GM13976 (cell line): ENCODE data around the gene MAD1L1.

Source experiments
- DNase-seq: peaks from one replicate; pipeline ENCODE4 v3.0.0; 2012; ENCODE audit warnings: low spot score
- in situ Hi-C: fragments of 300-500 bp; cut with MboI; formaldehyde crosslinking; loops from one replicate; pipeline ENCODE4 v1.12.0; 2022; ENCODE audit warnings: low sequenced_read_pairs, mixed read lengths, inconsistent platforms; ENCODE audit not compliant: unreplicated experiment
- TF ChIP-seq, protein P1 (sequence below): IDR thresholded peaks from 2 replicates; pipeline ENCODE4 v1.5.1; 2012; ENCODE audit warnings: borderline replicate concordance, mild to moderate bottlenecking; ENCODE audit not compliant: insufficient read depth; ENCODE audit errors: extremely low read depth, missing control alignments, control extremely low read depth

The MAD1L1 gene

DNA sequence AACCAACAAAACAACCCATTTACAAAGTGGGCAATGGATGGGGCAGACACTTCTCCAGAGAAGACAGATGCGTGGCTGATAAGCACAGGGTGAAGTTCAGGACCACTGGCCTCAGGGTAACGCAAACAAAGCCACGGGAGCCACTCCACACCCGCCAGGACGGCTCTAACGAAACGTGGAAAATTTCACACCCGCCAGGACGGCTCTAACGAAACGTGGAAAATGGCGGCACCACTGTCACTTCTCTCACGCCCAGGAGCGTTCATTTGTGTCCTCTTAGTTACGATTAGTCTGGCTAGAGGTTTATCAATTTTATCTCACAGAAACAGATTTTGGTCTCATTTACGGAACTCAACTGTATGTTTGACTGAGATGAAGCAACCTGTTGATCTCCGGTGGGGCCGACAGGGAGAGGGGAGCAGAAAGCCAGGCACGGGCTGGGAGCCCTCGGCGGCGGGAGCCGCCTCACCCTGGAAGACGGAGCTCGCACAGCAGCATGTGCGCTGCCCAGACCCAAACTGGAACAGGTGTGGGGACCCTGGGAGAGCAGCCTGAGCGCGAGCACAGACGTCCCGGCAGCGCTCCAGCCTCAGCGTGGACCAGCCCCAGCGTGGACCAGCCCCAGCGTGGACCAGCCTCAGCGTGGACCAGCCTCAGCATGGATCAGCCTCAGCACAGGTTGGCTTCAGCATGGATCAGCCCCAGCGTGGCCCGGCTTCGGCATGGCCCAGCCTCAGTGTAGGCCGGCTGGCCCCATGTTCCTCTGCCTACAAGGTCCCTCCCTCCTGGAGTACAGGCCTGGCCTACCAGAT lies 243.5 kb downstream of the MAD1L1 start:
- DNase-seq, result no peak
- TF ChIP-seq, protein P1, sequence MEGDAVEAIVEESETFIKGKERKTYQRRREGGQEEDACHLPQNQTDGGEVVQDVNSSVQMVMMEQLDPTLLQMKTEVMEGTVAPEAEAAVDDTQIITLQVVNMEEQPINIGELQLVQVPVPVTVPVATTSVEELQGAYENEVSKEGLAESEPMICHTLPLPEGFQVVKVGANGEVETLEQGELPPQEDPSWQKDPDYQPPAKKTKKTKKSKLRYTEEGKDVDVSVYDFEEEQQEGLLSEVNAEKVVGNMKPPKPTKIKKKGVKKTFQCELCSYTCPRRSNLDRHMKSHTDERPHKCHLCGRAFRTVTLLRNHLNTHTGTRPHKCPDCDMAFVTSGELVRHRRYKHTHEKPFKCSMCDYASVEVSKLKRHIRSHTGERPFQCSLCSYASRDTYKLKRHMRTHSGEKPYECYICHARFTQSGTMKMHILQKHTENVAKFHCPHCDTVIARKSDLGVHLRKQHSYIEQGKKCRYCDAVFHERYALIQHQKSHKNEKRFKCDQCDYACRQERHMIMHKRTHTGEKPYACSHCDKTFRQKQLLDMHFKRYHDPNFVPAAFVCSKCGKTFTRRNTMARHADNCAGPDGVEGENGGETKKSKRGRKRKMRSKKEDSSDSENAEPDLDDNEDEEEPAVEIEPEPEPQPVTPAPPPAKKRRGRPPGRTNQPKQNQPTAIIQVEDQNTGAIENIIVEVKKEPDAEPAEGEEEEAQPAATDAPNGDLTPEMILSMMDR, result no peak
- in situ Hi-C loops, result no loop called here

DNA sequence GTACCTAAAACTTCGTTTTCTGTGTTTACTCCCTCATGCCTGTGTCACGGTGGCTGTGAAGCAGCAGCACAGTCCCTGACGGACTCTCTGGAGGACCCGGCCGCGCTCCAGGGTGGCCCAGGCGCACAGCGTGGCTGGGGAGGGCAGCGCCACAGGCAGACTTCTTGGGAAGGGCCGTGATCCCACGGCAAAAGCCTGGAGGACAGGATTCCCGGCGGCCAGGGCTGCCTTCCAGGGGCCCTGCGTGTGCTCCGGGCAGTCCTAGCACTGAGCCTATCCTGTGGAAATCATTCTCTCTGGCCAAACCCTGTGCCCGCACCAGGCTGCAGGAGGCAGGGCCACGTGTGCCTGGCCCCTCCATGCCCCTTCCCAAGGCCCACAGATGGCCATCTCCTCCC lies 244.2 kb downstream of the MAD1L1 start:
- in situ Hi-C loops, result no loop called here
- TF ChIP-seq, protein P1, result no peak
- DNase-seq, result no peak

DNA sequence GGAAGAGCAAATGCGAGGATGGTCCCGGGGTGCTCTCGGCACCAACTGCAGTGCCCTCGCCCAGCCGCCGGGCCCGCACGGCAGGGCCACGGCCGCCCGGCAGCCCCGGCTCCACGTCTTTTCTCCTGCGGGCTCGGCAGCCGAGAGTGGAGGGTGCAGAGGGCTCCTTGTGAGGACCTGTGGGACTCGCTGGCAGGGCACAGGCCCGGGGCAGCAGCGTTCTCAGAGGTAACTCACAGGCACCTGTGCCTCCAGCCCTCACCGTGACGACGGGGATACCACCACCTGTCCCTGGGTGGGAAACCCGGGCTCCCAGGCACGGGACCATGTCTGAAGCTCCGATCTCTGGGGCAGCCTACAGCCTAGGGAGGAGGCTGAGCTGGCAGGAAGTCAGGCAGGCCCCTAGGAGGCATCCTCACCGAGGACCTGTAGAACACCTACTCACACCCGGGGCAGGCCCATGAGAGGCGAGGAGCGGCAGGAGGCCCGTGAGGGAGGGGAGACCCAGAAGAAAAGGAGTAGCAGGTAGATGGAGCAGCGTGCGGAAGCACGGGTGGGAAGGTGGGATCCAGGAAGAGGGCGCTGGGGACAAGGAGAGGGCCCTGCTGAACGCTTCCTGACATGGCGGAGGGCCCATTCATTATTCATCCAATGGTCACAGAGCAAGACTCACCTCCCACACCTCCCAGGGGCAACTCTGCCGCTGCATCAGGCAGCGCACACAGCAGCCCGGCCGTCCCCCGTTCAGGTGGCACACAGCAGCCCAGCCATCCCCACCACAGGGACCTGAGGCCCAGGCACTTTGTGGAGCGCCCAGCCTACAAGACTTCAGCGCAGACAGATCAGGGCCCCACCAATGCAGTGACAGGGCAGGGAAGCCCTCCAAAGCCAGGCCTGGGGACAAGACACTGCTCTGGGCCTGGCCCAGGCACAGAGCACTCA lies 244.9 kb downstream of the MAD1L1 start:
- in situ Hi-C loops, result no loop called here
- TF ChIP-seq, protein P1, result no peak
- no peak for DNase-seq

DNA sequence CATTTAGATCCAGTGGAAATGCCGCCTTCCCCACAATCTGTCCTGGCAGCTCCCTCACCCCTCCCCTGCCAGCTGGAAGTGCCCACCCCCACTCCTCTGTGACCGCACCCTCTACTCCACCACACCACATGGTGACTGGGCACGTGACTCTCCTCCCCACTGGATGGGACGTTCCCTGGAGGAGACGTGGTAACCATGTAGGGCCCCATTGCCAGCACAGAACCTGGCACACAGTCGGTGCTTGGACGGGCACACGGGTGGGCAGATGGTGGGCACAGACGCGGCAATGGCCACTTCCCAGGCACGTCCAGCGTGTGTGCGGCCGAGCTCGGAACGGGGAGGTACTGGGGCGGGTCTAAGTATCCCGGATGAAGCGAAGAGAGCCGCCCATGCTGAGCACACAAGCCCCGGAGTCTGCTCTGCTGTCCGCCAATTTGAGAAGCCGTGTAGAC lies 245.6 kb downstream of the MAD1L1 start:
- in situ Hi-C loops, result no loop called here
- DNase-seq, result no peak

DNA sequence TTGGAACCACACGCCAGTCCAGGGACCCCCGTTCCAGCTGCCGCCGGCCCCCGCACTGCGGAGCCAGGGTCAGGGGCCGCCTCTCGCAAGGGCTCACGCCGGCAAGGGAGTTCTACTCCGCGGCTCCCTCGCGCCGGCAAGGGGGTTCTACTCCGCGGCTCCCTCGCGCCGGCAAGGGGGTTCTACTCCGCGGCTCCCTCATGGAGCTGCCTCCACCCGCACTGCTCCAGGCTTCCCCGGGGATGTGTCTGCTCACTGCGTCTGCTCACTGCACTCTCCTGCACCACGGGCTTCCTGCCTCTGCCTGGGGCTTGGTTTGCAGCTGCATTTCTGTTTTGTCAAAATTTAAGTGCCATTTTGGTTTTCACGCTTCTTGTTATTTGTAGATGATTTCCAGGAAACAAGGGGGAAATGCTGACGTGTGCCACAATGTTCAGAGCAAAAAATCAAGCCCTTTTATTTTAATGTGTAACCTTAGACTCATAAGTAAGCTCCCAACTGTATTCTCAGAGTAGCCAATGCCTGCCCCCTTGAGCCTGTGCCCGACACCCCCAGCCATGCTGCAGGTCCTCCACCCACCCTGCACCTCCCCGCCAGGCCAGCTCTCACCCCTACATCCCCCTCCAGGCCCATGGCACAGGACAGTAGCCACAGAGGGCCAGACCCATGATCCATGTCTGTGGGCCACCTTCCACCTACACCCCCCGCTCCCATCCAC lies 246.2 kb downstream of the MAD1L1 start:
- no peak for DNase-seq
- in situ Hi-C loops, result no loop called here
- TF ChIP-seq, protein P1, result no peak

More for the DNA sequence above, 245.6 kb downstream of the MAD1L1 start:
- TF ChIP-seq, protein P1, result no peak

DNA sequence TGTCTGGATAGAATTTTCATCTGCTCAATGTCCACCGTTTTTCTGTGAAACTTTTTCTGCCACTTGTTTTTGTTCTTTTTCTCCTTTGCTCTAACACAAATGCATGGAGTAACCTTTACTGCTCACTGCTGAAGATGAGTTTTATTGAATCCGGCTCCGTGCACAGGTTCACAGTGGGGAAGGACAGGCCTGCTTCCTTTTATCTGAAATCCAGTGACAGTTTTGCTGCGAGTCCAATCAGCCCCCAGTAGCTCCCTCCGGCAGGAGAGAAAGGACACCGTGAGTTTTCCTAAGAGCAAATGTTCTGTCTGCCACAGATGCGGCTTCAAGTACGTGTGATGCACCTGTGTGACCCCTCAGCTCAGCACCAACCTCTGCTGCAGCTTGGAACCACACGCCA lies 246.8 kb downstream of the MAD1L1 start:
- in situ Hi-C loops, result no loop called here
- no peak for DNase-seq
- TF ChIP-seq, protein P1, result no peak
